ENCODE measurements around the gene C1QTNF5.

DNA sequence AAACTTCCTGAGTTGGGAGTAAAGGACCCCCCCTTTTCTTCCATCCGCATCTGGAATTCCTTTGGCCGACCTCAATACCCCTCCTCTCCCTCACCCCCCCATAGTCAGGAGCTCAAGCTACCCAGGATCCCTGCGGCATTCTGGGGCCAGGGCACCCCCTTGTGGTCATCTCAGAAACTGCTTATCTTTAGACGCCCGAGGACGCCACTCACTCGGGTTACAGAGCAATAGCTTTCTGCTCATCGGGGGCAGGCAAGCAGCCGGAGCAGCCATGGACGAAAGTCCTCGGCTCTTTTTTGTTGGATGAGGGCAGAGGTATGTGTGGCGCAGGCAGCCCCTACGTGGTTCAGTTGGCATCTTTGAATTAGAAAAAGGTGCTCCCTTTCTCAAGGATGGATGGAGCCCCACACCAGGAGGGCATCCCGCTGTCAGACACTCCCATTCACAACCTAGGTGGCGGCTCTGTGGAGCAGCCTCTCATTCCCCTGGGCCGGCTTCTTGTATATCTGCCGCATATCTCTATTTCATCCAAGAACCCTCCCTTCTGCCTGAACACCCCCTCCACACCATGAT lies 2.3 kb downstream of the C1QTNF5 start:
- no peak for TF ChIP-seq SP1 (IDR thresholded peaks at IDR 0.05)
- TF ChIP-seq L3MBTL2 (conservative IDR thresholded peaks at IDR 0.05), result no peak
- no peak for TF ChIP-seq FOXM1 (IDR thresholded peaks at IDR 0.05; ENCODE audit: borderline replicate concordance)
- no peak for TF ChIP-seq ELF4 (IDR thresholded peaks at IDR 0.05)

Measured in HEK293T (cell line).